HG02759 (cell line): Measurements from ENCODE around the gene SPTBN5.

Experiments used
- ATAC-seq: cut with Tn5 transposase; IDR thresholded peaks from one replicate; pipeline ENCODE4 v1.9.1; 2021; ENCODE audit warnings: mild to moderate bottlenecking, moderate library complexity; ENCODE audit not compliant: unreplicated experiment

Gene SPTBN5

DNA sequence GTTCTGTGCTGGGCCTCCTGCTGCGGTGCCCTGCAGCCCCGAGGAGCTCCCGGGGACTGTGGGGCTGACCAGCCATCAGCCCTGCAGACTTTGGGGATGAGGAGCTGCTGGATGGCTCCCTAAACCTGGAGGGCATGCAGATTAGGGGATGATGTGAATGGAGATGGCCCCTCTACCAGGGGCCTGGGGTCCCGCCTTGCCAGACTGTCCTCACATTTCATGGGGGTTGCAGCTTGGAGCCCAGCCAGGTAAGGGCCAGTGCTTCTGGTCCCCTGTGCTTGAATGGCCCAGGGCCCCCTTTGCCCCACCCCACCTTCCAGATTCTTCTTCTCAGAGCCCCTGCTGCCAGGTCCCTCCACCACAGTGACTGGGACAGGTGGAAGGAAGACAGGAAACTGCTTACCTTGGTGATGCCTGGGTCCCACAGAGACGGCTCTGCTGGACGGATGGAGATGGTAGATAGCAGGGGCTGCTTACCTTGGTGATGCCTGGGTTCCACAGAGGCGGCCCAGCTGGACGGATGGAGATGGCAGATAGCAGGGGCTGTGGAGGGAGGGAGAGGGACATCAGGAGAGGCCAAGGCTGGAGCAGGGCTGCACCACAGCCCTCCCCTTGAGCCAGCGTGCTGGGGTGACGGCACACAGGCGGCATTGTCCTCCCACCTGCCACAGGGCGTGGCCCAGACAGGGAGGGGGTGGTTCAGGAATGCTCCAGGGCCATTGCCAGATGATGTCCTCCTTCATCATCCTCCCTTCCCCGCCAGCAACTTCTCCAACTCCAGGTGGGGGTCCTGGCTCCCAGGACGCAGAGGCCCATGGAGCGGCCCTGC, at the start of gene SPTBN5:
TSS of gene SPTBN5 (minus strand) at position 632 of the 829 bp plus-strand sequence. CDS start at position 76, 556 bp downstream.
- no peak for ATAC-seq

DNA sequence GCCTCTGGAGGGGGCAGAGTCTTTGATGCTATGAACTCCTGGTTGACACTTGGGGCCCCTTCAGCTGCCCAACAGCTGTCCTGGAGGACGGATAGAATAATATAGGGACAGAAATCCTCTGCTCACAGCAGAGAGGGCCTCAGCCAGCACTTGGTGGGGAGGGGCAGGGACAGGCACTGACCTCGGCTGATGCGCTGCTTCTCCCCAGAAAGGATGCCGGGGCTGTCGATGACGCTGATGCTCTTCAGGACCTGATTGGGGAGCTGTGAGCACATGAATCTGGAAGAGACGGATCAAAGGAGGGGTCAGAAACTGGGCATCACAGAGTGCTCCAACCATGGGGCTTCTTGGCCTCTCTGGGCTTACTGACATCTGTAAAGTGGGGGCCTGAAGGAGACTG, 49.0 kb upstream of the SPTBN5 start:
- no peak for ATAC-seq

DNA sequence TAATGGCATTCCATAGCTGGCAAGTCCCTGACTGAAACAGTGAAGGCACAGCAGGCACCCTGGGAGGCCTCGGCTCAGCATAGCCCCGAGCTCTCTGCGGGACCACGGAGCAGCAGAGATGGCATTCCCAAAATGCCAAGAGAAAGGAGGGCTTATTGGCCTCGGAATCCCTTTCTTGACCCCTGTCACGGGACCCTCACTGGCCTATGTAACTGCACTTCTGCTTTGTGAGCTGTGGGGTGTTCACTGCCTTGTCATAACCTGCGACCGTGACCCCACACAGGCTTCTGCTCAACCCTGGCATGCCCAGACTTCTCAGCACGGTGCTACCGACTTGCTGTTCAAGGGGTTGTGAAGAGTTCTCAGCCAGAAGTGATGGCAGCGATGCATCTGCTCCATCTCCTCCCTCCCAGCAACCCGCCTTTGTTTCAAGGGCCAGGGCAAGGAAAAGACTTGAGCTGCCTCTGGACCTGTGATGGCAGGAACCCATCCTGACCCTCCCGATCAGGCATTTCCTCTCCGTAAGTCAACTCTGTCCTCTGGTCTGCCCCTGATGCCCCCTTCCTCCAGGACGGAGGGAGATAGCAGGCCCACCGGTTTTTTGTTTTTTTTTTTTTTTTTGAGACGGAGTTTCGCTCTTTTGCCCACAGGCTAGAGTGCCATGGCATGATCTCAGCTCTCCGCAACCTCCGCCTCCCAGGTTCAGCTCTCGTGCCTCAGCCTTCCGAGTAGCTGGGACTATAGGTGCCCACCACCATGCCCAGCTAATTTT, 48.0 kb upstream of the SPTBN5 start:
- no peak for ATAC-seq

DNA sequence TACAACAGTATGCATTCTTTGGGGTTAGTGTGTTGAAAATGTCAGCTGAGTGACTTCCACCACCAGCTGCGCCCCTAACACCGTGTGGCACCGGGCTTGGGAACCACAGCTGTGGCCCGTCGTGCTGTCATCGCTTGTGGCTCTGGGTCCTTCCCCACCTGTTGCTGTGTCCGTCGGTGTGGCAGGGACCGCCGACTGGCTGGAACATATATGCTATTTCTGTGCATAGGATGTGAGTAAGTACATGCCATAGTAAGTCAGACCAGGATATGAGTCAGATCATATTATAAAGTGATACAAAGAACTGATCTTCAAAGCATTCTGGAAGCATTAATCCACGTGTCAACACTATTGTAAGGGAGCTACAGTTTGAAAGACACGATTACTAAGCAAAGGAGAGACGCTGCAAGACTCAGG, 46.6 kb upstream of the SPTBN5 start:
- no peak for ATAC-seq

DNA sequence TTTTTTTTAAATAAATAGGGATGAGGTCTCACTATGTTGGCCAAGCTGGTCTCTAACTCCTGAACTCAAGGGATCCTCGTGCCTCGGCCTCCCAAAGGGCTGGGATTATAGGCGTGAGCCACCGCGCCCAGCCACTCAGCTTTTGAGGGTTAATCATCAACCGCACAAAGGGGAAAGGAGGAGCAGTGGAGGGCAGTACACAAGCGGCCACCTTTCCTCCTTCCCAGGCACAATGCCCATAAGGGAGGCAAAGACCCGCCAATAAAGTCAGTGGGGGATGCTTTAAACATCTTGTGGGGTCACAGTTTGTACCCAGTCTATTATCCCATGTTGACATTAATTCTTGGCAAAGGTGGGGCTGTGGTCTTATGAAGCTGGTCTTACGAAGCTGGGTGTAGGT, 46.1 kb upstream of the SPTBN5 start:
- ATAC-seq, result no peak

DNA sequence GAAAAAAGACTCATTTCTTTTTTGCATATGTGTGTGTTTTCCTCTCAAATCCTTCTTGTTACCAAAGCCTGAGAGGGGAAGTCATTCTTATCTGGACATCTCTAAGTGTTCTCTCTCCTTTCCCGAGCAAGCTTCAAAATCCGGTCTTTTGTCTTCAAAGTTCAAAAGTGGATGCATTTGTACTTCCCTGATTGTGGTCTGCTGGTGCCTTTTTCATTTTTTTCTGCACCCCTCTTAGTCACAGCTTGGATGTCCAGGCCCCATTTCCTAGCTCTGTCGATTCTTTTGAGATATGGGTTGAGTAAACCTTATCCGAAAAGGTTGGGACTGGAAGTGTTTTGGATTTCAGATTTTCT, 43.7 kb upstream of the SPTBN5 start:
- no peak for ATAC-seq

DNA sequence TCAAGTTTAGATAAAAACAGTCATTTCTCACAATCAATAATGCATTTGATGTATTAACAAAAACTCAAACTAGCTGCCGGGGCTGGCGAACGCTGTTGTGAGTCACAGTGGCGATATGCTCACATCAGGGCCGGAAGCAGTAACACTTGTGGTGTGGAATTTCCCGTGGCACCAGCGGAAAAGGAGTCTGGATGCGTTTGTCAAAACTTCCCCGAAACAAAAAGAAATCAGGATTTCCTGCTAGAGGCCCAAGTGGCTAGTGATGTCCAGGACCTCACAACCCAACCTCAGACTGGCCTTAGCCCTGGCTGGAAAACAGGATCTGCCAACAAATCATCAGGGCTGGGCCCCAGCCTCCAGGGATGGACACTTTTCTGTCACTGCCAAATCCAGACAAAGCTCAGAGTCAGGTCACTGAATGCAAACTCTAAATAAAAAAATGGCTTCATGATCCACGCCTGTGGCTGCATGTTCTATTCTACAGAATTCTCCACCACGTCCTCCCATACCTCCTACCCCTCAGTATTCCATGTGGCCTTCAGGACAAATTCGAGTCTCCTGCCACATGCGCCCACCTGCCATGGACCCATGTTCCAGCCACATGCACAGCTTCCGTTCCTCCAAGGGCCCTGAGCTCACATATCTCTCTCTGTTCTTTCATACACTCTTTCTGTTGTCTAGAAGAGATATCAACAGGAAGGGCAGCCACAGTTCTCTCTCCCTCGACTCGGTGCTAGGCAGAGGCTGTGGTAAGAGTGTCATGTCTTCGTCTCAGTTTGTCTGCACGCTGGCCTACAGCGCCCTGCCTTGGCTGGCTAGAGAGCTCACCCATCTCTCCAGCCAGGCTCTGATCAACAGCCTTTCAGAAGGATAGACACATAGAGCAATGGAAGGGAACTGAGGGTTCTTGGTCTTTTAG, 43.1 kb upstream of the SPTBN5 start:
- no peak for ATAC-seq

DNA sequence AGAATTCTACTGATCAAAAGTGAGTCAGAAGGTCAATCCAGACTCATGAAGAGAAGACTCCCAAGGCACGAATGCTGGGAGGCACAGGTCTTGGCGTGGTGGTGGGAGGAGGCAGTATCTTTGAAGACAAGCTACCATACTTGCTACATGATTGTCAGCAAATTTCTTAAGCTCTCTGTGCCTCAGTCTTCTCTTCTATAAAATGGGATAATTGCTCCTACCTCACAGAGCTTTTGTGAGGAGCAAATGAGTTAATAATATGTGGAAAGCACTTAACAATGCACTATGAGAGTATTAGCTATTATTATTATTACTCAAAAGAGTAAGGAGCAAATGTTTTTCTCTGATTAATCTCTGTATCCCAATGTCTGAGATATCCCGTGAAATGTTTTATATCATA, 42.3 kb upstream of the SPTBN5 start:
- no peak for ATAC-seq

DNA sequence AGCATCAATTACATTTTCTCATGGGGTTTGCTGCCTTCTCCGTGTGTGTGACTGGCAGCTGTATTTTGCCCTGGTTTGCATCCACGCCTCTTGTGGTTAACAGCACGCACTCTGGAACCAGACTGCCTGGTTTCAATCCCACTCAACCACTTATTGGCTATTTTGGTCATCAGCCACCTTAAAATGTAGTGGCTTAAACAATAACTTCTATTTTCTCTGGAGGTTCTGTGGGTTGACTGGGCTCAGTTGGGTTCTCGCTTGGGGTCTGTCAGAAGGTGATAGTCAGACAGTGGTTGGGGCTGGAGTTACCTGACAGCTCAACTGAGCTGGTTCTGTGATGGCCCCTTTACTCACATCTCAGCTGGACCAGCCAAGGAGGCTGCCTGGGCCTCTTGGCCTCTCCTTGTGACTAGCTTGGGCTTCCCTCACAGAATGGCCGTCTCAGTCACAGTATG, 41.7 kb upstream of the SPTBN5 start:
- peak; percentile 51 for ATAC-seq

DNA sequence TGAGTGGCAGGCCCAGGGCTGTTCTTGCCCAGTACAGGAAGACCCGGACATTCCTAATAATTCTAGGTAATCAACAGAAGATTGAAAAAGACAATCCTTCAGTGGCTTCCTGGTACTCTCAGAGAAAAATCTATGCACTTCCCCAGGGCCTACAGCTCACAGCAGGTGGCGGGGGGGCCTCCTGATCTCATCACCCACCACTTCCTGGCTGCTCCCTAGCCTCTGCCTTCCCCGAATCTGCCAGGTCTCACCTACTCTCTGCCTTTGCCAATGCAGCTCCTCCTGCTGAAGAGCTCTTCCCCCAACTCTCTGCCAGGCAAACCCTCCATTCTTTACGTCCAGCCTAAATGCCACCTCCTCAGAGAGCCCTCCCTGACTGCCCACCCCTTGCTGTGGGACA, 41.0 kb upstream of the SPTBN5 start:
- ATAC-seq, result no peak

DNA sequence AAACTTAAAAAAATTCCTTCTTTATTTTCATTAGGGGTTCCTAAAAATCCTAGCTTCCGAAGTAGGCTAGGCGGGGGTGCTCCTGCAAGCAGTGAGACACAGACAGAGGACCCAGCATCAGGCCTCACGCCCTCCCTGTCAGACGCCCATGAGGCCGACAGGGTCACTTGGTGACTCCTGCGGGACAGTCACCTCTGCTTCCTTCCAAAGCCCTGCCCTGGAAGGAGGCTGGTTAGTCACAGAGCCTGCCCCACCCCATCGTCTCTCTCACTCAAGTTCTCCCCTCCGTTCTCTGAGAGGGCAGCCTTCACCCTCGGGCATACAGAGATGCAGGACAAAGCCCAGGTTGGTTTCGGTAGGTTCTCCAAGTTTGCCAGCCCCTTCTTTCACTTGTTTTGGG, 39.9 kb upstream of the SPTBN5 start:
- ATAC-seq, result no peak

DNA sequence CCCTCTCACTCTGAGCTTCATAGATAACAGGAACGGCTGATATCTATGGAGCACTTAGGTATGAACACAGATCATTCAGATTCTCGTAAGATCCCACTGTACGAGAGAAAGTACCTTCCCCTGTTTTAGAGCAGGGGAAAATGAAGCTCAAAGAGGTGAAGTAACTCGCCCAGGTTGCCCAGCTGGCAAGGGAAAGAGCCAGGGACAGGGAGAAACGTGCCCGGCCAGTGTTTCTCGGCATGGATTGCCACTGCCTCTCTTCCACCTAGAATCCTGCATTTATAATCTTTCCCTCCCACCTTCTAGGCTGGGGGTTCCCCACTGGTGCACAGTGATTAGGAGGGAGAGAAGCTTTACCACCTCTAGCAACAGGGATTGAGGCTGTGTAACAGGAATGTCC, 39.5 kb upstream of the SPTBN5 start:
- no peak for ATAC-seq

DNA sequence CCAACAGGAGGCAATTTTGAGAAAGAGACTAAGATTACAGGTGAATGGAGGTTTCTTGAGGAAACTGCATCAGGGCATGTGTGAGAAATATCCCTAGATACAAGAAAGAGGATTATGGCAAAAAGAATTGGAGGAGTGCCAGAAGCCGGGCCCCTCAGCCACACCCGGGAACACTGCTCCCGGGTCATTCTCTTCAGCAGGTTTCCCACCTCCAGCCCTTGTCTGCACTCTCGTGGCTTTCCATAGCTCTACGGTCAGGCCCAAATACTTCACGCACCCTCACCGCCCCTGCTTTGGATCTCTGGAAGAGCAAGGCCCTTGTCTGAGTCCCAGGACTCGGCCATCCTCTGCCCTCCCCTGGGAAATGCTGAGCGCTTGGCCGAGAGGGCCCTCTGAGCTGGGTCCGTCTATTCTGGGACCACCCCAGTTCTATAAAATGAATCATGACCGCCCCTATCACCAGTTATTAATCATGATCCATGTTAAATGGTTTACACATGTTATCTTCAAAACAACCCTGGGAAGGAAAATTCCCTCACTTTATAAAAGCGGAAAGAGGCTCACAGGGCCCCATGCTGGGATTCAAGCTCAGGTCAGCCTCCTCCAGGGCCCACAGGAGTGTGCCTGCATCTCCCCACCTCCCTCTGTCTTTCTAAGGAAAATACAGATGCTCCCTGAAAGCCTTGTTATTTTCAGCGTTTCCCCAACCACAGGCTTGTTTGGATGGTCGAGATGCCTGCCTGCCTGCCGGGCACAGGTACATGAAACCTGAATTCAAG, 38.8 kb upstream of the SPTBN5 start:
- no peak for ATAC-seq

DNA sequence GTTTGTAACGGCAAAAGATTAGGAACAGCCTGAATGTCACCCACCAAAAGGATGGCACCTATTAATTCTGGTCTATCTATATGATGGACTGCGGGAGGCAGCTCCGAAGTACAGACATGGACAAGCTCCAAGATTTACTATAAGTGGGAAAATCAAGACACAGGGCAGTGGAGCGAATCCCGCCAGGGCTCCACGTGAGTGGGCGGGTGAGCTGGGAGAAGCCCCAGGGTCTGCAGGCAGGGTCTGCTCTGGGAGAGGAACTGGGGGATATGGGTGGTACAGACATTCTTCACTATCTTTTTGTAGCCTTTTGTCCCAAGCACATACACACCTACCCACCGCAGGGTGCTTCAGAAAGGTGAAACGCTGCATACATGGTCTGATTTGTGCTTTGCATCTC, 38.2 kb upstream of the SPTBN5 start:
- no peak for ATAC-seq

DNA sequence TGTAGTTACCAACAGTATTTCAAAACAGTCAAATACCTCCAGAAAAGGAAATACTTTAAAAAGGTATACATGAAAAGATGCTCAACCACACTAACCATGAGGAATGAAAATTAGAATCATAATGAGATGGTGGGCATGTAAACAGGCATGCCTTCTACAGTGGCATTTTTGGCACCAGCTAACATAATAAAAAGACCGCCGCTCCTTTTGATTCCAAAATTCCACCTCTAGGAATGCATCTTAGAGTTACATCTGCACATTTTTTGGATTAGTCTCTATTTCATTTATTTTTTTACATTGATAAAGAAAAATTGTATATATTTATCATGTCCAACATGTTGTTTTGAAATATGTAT, 37.0 kb upstream of the SPTBN5 start:
- no peak for ATAC-seq

DNA sequence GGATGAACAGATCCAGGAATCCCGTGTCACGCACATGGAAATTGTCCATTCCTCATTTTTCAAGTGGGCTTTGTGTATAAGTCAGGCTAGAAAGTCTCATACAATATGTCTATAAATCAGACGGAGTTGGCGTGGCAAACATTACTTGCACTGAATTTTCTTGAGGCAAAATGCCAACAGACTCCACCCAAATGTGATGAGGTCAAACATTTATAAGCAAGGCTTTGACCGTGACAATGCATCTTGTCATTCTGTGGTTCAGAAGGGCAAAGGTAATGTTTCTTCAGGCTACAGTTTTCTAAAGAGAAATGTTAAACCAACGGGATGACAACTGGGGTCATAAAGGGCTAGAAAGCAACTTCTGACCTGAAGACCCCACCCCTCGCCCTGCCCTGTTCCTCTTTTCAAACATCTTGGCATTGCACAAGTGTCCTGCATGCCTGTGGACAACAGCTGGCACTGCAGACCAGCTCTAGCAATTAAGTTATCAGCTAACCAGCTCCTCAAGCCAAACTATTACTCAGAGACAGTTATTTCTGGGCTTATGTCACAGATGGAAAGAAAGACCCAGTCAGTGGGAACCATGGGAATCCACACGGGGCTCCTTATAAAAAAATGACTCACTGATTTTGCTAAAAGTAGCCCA, 36.5 kb upstream of the SPTBN5 start:
- ATAC-seq, result no peak

DNA sequence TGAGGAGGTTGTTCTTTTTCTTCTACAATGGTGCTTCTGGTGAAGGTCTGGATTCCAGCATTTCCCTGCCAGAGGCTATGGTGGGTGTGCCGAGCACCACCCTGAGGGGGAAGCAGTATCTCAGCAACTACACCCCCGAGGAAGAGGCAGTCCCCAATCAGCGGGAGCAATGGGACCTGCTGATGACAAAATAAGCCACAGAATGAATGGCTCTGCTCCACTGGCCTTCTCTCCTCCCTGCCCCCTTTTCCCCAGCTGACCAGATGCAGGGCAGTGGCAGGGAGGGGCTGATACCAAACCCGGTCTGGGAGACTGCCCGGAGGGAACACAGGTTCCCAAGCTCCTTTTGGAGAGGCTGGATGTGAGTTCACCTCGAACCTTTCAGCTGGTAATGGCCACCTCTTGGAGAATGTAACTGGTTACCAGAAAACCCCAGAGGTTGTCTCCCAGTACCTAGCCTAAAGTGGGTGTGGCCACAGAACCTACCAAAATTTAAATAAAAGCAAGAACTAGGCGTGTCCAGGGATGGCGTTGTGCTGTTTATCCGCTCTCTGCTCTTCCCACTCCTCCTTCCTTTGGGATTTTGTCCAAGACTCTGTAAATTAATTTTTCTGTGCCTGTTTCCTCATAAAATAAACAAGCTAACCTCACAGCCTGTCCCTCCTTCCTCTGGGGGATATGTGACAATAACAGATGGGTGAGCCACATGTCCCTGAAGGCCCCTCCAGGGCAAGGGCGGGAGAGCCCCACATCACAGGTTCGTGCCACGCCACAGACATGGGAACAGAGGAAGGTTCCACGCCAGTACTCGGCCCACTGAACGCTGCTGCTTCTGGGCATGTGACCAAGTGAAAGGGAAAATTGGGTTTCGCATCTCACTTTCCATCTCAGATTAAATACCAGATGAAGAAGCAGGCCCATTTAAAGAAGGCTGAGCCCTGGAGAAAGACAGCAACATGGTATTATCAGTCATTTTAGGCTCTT, 35.1 kb upstream of the SPTBN5 start:
- peak; percentile 74 for ATAC-seq

DNA sequence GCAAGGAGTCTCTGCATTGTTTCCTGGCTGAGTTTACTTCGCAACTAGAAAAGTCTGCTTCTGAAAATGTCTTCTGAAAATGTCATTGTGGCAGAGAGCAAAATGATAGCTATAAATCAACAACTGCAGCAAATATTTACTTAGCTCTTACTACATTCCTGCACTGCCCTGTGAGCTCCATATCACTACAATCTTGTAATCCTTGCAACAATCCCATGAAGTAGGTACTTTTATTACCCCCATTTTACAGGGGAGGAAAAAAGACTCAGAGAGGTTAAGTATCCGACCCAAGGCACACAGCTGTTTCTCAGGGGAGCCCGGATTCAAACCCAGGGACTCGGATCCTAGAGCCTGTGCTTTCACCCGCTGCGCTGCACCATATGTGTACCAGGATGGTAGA, 34.2 kb upstream of the SPTBN5 start:
- no peak for ATAC-seq

DNA sequence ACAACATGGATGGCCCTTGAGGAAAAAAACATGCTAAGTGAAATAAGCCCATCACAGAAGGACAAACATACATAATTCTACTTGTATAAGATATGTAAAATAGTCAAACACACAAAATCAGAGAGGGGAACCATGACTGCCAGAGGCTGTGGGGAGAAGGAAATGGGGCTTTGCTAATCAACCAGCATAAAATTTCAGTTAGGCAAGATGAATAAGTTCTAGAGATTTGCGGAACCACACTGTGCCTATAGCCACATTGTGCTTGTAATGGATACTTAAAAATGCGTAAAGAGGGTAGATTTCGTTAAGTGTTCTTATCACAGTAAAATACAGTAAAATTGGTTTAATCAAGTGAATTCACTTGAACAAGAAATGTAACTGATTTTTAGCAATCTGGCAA, 33.7 kb upstream of the SPTBN5 start:
- ATAC-seq, result peak; percentile 33
